Fibroblast of pulmonary artery (primary cell): ENCODE measurements around the gene R3HDM2.

Source experiments
- DNase-seq: peaks from one replicate; pipeline ENCODE4 v3.0.0-alpha.2; 2010; ENCODE audit warnings: low read depth
- H3K4me3 ChIP-seq: replicated peaks from 2 replicates; pipeline ENCODE4 v1.5.1; 2011; ENCODE audit warnings: low read depth, mild to moderate bottlenecking, control low read depth, low read length, moderate library complexity
- CTCF ChIP-seq: IDR thresholded peaks from 2 replicates; pipeline ENCODE4 v1.5.1; 2011; ENCODE audit warnings: mild to moderate bottlenecking, control low read depth, low read length, inconsistent platforms; ENCODE audit errors: missing control alignments

The R3HDM2 gene

GRCh38 chr12:57213763-57214397 lies 217.0 kb downstream of the R3HDM2 start:
- no peak for TF ChIP-seq CTCF
- no peak for DNase-seq
- H3K4me3 ChIP-seq, result no peak overlapping the region

GRCh38 chr12:57213058-57213715 lies 217.7 kb downstream of the R3HDM2 start:
- no peak overlapping the region for H3K4me3 ChIP-seq
- peak; percentile 88 for TF ChIP-seq CTCF
- peak; percentile 87 for DNase-seq

GRCh38 chr12:57212701-57213057 lies 218.2 kb downstream of the R3HDM2 start:
- no peak for TF ChIP-seq CTCF
- no peak overlapping the region for H3K4me3 ChIP-seq
- no peak for DNase-seq

GRCh38 chr12:57211791-57212700 lies 218.8 kb downstream of the R3HDM2 start:
- no peak overlapping the region for H3K4me3 ChIP-seq
- TF ChIP-seq CTCF, result peak; percentile 1
- DNase-seq, result no peak

GRCh38 chr12:57210926-57211692 lies 219.7 kb downstream of the R3HDM2 start:
- DNase-seq, result no peak
- no peak for TF ChIP-seq CTCF
- H3K4me3 ChIP-seq, result no peak overlapping the region

GRCh38 chr12:57210461-57210860 lies 220.4 kb downstream of the R3HDM2 start:
- no peak for TF ChIP-seq CTCF
- no peak for DNase-seq
- H3K4me3 ChIP-seq, result no peak overlapping the region
